Kidney (tissue), 14 donors: ENCODE results near the gene INIP. TPM values are rescaled to one million over a fixed set of nuclear protein-coding genes. Genes with fewer than 3 reads are reported as not detected.

ENCODE experiments used
- DNase-seq, 5 donors: peaks; one replicate each; pipeline ENCODE4 v3.0.0-alpha.2; 2013 to 2020
- FAIRE-seq: peaks from 2 replicates; lab custom pipeline; 2012; peaks lifted over from hg19 to GRCh38; lab: Jason Lieb, UNC
- H3K27ac ChIP-seq, 2 donors: one replicate each; pipeline ENCODE4 v1.7.0; 2013; ENCODE audit warnings: low read depth in 2 of 2, low read length in 2 of 2, inconsistent platforms in 1 of 2
- H3K27me3 ChIP-seq: one replicate; pipeline ENCODE4 v1.7.1; 2013; ENCODE audit warnings: low read length, inconsistent platforms; ENCODE audit not compliant: control insufficient read depth, insufficient read depth
- H3K36me3 ChIP-seq, 3 donors: one replicate each; pipeline versions ENCODE4 v1.7.0 to v1.7.1; 2013; ENCODE audit warnings: low read length in 3 of 3, control low read depth in 1 of 3, inconsistent platforms in 1 of 3; ENCODE audit not compliant: insufficient read depth in 3 of 3, control insufficient read depth in 2 of 3
- H3K4me1 ChIP-seq, 3 donors: one replicate each; pipeline versions ENCODE4 v1.7.0 to v1.7.1; 2013; ENCODE audit warnings: low read length in 3 of 3, inconsistent platforms in 1 of 3, low read depth in 1 of 3; ENCODE audit not compliant: control insufficient read depth in 2 of 3, insufficient read depth in 2 of 3
- H3K4me3 ChIP-seq, 3 donors: one replicate each; pipeline versions ENCODE4 v1.7.0 to v1.8.1; 2013; ENCODE audit warnings: low read length in 3 of 3, control low read depth in 1 of 3, inconsistent platforms in 1 of 3
- H3K9ac ChIP-seq, 3 donors: one replicate each; pipeline versions ENCODE4 v1.7.0 to v1.7.1; 2013; ENCODE audit warnings: low read length in 3 of 3, control low read depth in 1 of 3, inconsistent platforms in 1 of 3
- H3K9me3 ChIP-seq, 3 donors: one replicate each; pipeline versions ENCODE4 v1.7.0 to v1.7.1; 2013; ENCODE audit warnings: low read length in 3 of 3, control low read depth in 1 of 3, inconsistent platforms in 1 of 3; ENCODE audit not compliant: control insufficient read depth in 2 of 3, insufficient read depth in 1 of 3
- CTCF ChIP-seq: IDR thresholded peaks from 3 replicates; pipeline ENCODE4 v1.5.1; 2012; ENCODE audit warnings: mild to moderate bottlenecking, moderate library complexity, borderline replicate concordance; ENCODE audit not compliant: insufficient read depth; ENCODE audit errors: extremely low read depth
- intact Hi-C: fragments of 100-400 bp; cut with DNase I; formaldehyde crosslinking; loops from one replicate; pipeline ENCODE4 v1.11.1; 2022
- polyA plus RNA-seq: library from polyadenylated mRNA; stranded (reverse); fragments of 350-450 nt; fragmentation: Illumina TruSeq; extraction: RNeasy Lipid Tissue Mini Kit (QIAGEN cat#74804); gene quantifications from one replicate; pipeline ENCODE4 v1.2.3, GENCODE V29; 2014; ENCODE audit warnings: low read depth, low replicate concordance; ENCODE audit not compliant: insufficient read depth
- total RNA-seq: library from RNA; stranded (reverse); fragmentation: NEBNext Ultra II Directional; extraction: Animal tissue kit (Norgen Biotek cat#: 25700); gene quantifications from one replicate; pipeline ENCODE4 v1.2.1, GENCODE V29; 2021
- donor health status: control.
- donor health status: control.
- donor health status: control.
- donor health status: control.
- donor health status: control.
- donor health status: DM: yes; HTN: yes; CAD: no.
- donor health status: Normal renal cell carcinoma (clear cell type).

Gene INIP
- total and polyA plus RNA-seq, 2 donors from 2014 or later, result 14.5 to 25.7 TPM

- H3K36me3 ChIP-seq, result peaks cover 0 to 7% (median 3%) of the 10 kb centered on the region in 3 donors
- TF ChIP-seq CTCF, result no peak
- H3K27ac ChIP-seq, result no peak overlapping the region
- H3K9ac ChIP-seq, result no peak overlapping the region
- no peak overlapping the region for H3K4me3 ChIP-seq
- FAIRE-seq (no peak), DNase-seq (no peak)
- no peaks in the 10 kb centered on the region for H3K4me1 ChIP-seq
- no peaks in the 10 kb centered on the region for H3K27me3 ChIP-seq
- intact Hi-C loops, result no loop called here
- H3K9me3 ChIP-seq, result peaks cover 0 to 5% (median 0%) of the 10 kb centered on the region in 3 donors
Observed at GRCh38 chr9:112647596-112647995, 70.3 kb downstream of the INIP start.

- Histone ChIP-seq H3K27me3 (no peaks in the 10 kb centered on the region), H3K4me1 (no peaks in the 10 kb centered on the region), H3K36me3 (no peaks in the 10 kb centered on the region), H3K9ac (no peak overlapping the region), H3K27ac (no peak overlapping the region), H3K4me3 (no peak overlapping the region), H3K9me3 (peaks cover 0 to 9% (median 0%) of the 10 kb centered on the region in 3 donors)
- DNase-seq (no peak), FAIRE-seq (no peak)
- intact Hi-C loops, result no loop called here
- no peak for TF ChIP-seq CTCF
Observed at GRCh38 chr9:112642126-112642525, 75.8 kb downstream of the INIP start.

DNA sequence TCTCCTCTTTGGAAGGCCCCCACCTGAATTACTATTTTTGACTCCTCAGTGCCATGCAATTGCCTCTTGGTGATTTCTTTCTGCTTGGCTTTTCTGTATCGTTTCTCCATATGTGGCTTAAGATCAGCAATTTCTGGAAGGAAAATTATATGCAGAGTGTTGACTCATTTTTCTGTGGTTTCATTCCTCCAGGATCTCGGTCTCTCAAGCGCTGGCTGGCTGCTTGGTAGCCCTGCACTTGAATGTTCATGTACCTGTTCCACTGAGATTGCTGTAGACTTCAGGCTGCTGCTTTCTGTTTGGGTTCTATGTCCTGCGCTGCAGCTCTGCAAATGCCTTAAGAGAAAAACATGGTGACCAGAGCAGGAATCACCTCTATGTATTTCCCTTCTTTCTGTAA is 77.6 kb downstream of the INIP start:
- intact Hi-C loops, result no loop called here

More for the DNA sequence above, 77.6 kb downstream of the INIP start:
- TF ChIP-seq CTCF, result no peak
- DNase-seq (no peak), FAIRE-seq (no peak)
- Histone ChIP-seq H3K4me1 (no peaks in the 10 kb centered on the region), H3K27ac (no peak overlapping the region), H3K4me3 (no peak overlapping the region), H3K36me3 (no peaks in the 10 kb centered on the region), H3K27me3 (no peaks in the 10 kb centered on the region), H3K9ac (no peak overlapping the region), H3K9me3 (peaks cover 0 to 9% (median 0%) of the 10 kb centered on the region in 3 donors)

Other genes with a start within 250 kb of the INIP start
- gene KIAA1958, start 231.3 kb downstream of the INIP start, total RNA-seq, result 15.3 TPM
- 2.6 TPM for gene KIAA1958, start 231.3 kb downstream of the INIP start, polyA plus RNA-seq
- gene SNX30, start 32.6 kb upstream of the INIP start, total RNA-seq, result 22.9 TPM
- gene SNX30, start 32.6 kb upstream of the INIP start, polyA plus RNA-seq, result 7.9 TPM
- gene SLC46A2, start 172.8 kb upstream of the INIP start, total RNA-seq, result 0.66 TPM
- not detected for gene SLC46A2, start 172.8 kb upstream of the INIP start, polyA plus RNA-seq